ENCODE data around the gene TEX52. TPM values are rescaled to one million over a fixed set of nuclear protein-coding genes. Genes with fewer than 3 reads are reported as not detected.

Gene TEX52
- total and polyA plus RNA-seq, 2 of the 13 experiments (the other 11 are each of a cell fraction or from before 2014, with no cell fraction given), result 0.05 TPM; not detected in 1

DNA sequence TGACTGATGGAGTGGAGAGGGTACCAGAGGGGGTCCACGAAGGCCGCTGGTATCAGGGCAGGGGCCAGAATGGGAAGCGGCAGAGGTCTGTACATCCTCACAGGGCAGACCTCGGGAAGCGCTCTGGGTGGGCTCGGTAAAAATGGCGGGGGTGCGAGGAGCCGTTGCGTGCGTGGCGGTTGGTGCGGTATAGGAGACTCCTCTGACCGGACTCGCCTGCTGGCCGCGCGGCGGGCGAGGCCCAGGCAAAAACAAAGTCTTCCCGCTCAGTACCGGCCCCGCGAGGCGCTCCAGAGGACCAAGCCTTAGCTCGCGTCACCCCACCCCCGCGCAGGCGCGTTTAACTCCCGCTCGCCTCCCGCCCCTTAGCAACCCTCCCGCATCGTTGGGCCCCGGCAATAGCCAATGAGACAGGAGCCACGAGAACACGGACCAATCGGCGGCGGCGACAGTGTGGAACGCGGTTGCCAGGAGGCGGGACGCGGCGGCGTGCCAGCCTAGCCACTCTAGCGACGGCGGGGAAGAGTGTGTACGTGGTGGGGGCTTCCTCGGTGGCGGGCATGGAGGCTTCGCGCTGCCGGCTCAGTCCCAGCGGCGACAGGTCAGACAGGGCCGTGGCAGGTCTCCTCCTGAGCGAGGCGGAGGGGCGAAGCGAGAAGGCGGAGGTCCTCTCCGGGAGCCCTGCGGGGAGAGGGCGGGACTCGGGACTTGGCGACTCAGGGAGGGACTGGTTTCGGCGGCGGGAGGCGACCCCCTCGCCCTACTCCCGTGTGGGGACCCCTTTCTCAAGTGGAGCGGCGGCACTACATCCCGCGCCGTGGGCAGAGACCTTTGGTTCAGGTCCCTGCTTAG, 33.8 kb upstream of the TEX52 start, which contains the start of gene TULP3 (continued):
- TF ChIP-seq TAF15 (IDR thresholded peaks at IDR 0.05; ENCODE audit: low read depth, low read length, poor library complexity, severe bottlenecking), result peak; percentile 72
- 0 out of 2 replicates have a peak, but pooled peaks have one; percentile 7 for TF ChIP-seq ZSCAN31 (CRISPR knock-in tag; IDR thresholded peaks at IDR 0.05; ENCODE audit: low read depth)
- no peak; the same call in 1 of the 2 replicates for TF ChIP-seq EED (CRISPR knock-in tag; IDR thresholded peaks at IDR 0.05)
- peak; percentile 76; the same call in 1 of the 2 replicates for TF ChIP-seq ZNF232 (CRISPR knock-in tag; IDR thresholded peaks at IDR 0.05; ENCODE audit: borderline replicate concordance)
- TF ChIP-seq RARA (CRISPR knock-in tag; IDR thresholded peaks at IDR 0.05), result 0 out of 2 replicates have a peak, but pooled peaks have one; percentile 18
- TF ChIP-seq ZNF33A (CRISPR knock-in tag; IDR thresholded peaks at IDR 0.05; ENCODE audit: borderline replicate concordance), result no peak
- TF ChIP-seq RFX5 (IDR thresholded peaks at IDR 0.05; ENCODE audit: low read depth, low read length), result peak; percentile 86
- peak; percentile 67; the same call in 1 of the 2 replicates for TF ChIP-seq ZNF354B (CRISPR knock-in tag; IDR thresholded peaks at IDR 0.05)
- 0 out of 2 replicates have a peak, but pooled peaks have one; percentile 25 for TF ChIP-seq NFKBIZ (CRISPR knock-in tag; IDR thresholded peaks at IDR 0.05)
- peak; percentile 79 for TF ChIP-seq ZMAT3 (CRISPR knock-in tag; conservative IDR thresholded peaks at IDR 0.05)
- no peak for TF ChIP-seq ZNF550 (CRISPR knock-in tag; IDR thresholded peaks at IDR 0.05; ENCODE audit: borderline replicate concordance)
- peak; percentile 75; the same call in 1 of the 2 replicates for TF ChIP-seq ZBTB42 (CRISPR knock-in tag; IDR thresholded peaks at IDR 0.05)
- TF ChIP-seq, protein P1, sequence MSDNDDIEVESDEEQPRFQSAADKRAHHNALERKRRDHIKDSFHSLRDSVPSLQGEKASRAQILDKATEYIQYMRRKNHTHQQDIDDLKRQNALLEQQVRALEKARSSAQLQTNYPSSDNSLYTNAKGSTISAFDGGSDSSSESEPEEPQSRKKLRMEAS (IDR thresholded peaks at IDR 0.05), result peak; percentile 94
- TF ChIP-seq SNRNP70 (IDR thresholded peaks at IDR 0.05; ENCODE audit: low read depth, low read length), result no peak
- peak; percentile 33; the same call in 1 of the 2 replicates for TF ChIP-seq ELF1 (CRISPR knock-in tag; IDR thresholded peaks at IDR 0.05)
- no peak for TF ChIP-seq ISX (CRISPR knock-in tag; conservative IDR thresholded peaks at IDR 0.05)
- TF ChIP-seq CENPX (CRISPR knock-in tag; IDR thresholded peaks at IDR 0.05), result no peak
- TF ChIP-seq BRCA1 (CRISPR knock-in tag; IDR thresholded peaks at IDR 0.05), result no peak
- TF ChIP-seq ZNF136 (CRISPR knock-in tag; IDR thresholded peaks at IDR 0.05; ENCODE audit: low read depth), result peak; percentile 88; the same call in 1 of the 2 replicates
- TF ChIP-seq SMAD9 (CRISPR knock-in tag; IDR thresholded peaks at IDR 0.05), result 0 out of 2 replicates have a peak, but pooled peaks have one; percentile 18
- TF ChIP-seq PBX3 (CRISPR knock-in tag; IDR thresholded peaks at IDR 0.05; ENCODE audit: borderline replicate concordance), result no peak
- TF ChIP-seq SMYD3 (CRISPR knock-in tag; IDR thresholded peaks at IDR 0.05), result peak; percentile 86
- TF ChIP-seq KDM6A (CRISPR knock-in tag; IDR thresholded peaks at IDR 0.05; ENCODE audit: low read depth), result no peak
- TF ChIP-seq NR3C1 (CRISPR knock-in tag; IDR thresholded peaks at IDR 0.05), result no peak
- TF ChIP-seq CHD2 (IDR thresholded peaks at IDR 0.05; ENCODE audit: low read depth, low read length), result peak; percentile 52; the same call in 1 of the 2 replicates
- TF ChIP-seq FOXK2 (IDR thresholded peaks at IDR 0.05), result 0 out of 2 replicates have a peak, but pooled peaks have one; percentile 19
- TF ChIP-seq ZNF703 (CRISPR knock-in tag; IDR thresholded peaks at IDR 0.05; ENCODE audit: borderline replicate concordance), result no peak
- TF ChIP-seq, protein P2, sequence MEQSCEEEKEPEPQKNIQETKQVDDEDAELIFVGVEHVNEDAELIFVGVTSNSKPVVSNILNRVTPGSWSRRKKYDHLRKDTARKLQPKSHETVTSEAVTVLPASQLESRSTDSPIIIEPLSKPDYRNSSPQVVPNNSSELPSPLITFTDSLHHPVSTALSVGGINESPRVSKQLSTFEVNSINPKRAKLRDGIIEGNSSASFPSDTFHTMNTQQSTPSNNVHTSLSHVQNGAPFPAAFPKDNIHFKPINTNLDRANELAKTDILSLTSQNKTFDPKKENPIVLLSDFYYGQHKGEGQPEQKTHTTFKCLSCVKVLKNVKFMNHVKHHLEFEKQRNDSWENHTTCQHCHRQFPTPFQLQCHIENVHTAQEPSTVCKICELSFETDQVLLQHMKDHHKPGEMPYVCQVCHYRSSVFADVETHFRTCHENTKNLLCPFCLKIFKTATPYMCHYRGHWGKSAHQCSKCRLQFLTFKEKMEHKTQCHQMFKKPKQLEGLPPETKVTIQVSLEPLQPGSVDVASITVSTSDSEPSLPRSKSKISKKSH (CRISPR knock-in tag; IDR thresholded peaks at IDR 0.05; ENCODE audit: borderline replicate concordance), result 0 out of 2 replicates have a peak, but pooled peaks have one; percentile 36
- no peak for TF ChIP-seq EHMT2 (IDR thresholded peaks at IDR 0.05; ENCODE audit: borderline replicate concordance, low read depth, low read length)

Measured in HepG2 (cell line).